Measurements from ENCODE around the gene PPTC7. TPM values are rescaled to one million over a fixed set of nuclear protein-coding genes. Genes with fewer than 3 reads are reported as not detected.
"Not testable (repeated sequence)": the region's sequence is repeated elsewhere in the genome, so short reads cannot be mapped to it uniquely, and the experiment has no call there.

PPTC7 gene
- total and polyA plus RNA-seq, 4 donors: 5.6 to 15.7 (median 8.3) TPM

DNA sequence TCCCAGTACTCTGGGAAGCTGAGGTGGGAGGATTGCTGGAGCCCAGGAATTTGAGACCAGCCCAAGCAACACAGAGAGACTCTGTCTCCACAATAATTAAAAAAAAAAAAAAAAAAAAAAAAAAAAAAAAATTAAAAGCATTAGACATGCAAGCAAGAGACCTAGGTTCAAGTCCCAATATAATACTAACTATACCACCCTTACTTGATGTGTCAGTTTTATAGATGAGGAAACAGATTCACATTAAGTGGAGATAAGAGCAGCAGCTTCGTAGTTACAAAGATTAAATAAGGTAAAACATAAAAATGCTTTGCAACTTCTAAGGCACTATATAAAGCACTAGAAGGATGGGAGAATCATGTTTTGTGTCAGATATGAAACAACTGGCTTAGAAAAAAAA, 9.1 kb downstream of the PPTC7 start:
- TF ChIP-seq REST (IDR thresholded peaks at IDR 0.05) (no peak), JUND (IDR thresholded peaks at IDR 0.05) (no peak)
- no peak overlapping the region for H3K9ac ChIP-seq (ENCODE audit: low read depth in 1 of 2, low read length in 2 of 2)
- no peak for DNase-seq (ENCODE audit: low spot score)
- H3K4me1 ChIP-seq (ENCODE audit: control insufficient read depth in 4 of 4, insufficient read depth in 4 of 4, low read length in 3 of 4): peaks cover 13 to 40% (median 34%) of the 10 kb centered on the region in 4 donors
- no peaks in the 10 kb centered on the region for H3K36me3 ChIP-seq (ENCODE audit: control insufficient read depth in 4 of 4, insufficient read depth in 3 of 4, low read depth in 1 of 4, low read length in 3 of 4)
- no peaks in the 10 kb centered on the region for H3K27me3 ChIP-seq (ENCODE audit: control insufficient read depth in 4 of 4, insufficient read depth in 4 of 4, low read length in 3 of 4)
- no peak overlapping the region for H3K27ac ChIP-seq (ENCODE audit: low read depth in 1 of 2, low read length in 2 of 2)
- no peak overlapping the region for H3K4me3 ChIP-seq (ENCODE audit: low read depth in 1 of 3, low read length in 3 of 3)
- 60% methylated on average over 1 of the region's 1 CpG for WGBS
- peaks cover 0 to 2% (median 0%) of the 10 kb centered on the region in 4 donors for H3K9me3 ChIP-seq (ENCODE audit: control insufficient read depth in 4 of 4, low read length in 3 of 4)

DNA sequence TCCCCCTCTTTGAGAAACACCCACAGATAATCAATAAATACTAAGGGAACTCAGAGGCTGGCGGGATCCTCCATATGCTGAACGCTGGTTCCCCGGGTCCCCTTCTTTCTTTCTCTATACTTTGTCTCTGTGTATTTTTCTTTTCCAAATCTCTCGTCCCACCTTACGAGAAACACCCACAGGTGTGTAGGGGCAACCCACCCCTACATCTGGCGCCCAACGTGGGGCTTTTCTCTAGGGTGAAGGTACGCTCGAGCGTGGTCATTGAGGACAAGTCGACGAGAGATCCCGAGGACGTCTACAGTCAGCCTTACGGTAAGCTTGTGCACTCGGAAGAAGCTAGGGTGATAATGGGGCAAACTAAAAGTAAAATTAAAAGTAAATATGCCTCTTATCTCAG, 12.3 kb downstream of the PPTC7 start:
- not testable (repeated sequence) for H3K4me3 ChIP-seq (ENCODE audit: low read depth in 1 of 3, low read length in 3 of 3); H3K27ac ChIP-seq (ENCODE audit: low read depth in 1 of 2, low read length in 2 of 2); H3K36me3 ChIP-seq (ENCODE audit: control insufficient read depth in 4 of 4, insufficient read depth in 3 of 4, low read depth in 1 of 4, low read length in 3 of 4); DNase-seq (ENCODE audit: low spot score); H3K9me3 ChIP-seq (ENCODE audit: control insufficient read depth in 4 of 4, low read length in 3 of 4); H3K9ac ChIP-seq (ENCODE audit: low read depth in 1 of 2, low read length in 2 of 2); H3K27me3 ChIP-seq (ENCODE audit: control insufficient read depth in 4 of 4, insufficient read depth in 4 of 4, low read length in 3 of 4)
- WGBS: 97% methylated on average over 16 of the region's 16 CpGs
- peaks cover 7 to 35% (median 32%) of the 10 kb centered on the region in 4 donors for H3K4me1 ChIP-seq (ENCODE audit: control insufficient read depth in 4 of 4, insufficient read depth in 4 of 4, low read length in 3 of 4)

DNA sequence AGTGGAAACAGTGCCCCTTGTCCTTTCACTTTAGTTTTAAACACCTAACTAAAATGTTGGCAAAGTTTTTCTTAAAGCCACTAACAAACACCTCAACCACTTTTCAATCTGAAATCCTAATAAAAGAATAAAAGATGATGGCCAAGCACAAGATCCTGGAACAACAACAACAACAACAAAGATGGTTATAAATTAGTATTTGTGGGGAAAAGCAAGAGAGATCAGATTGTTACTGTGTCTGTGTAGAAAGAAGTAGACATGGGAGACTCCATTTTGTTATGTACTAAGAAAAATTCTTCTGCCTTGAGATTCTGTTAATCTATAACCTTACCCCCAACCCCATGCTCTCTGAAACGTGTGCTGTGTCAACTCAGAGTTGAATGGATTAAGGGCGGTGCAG, 13.3 kb downstream of the PPTC7 start:
- not testable (repeated sequence) for H3K27me3 ChIP-seq (ENCODE audit: control insufficient read depth in 4 of 4, insufficient read depth in 4 of 4, low read length in 3 of 4); H3K4me3 ChIP-seq (ENCODE audit: low read depth in 1 of 3, low read length in 3 of 3); H3K9ac ChIP-seq (ENCODE audit: low read depth in 1 of 2, low read length in 2 of 2); H3K27ac ChIP-seq (ENCODE audit: low read depth in 1 of 2, low read length in 2 of 2); H3K36me3 ChIP-seq (ENCODE audit: control insufficient read depth in 4 of 4, insufficient read depth in 3 of 4, low read depth in 1 of 4, low read length in 3 of 4); DNase-seq (ENCODE audit: low spot score); H3K9me3 ChIP-seq (ENCODE audit: control insufficient read depth in 4 of 4, low read length in 3 of 4)
- WGBS: no CpG with 5 or more reads among the region's 2 CpGs
- H3K4me1 ChIP-seq (ENCODE audit: control insufficient read depth in 4 of 4, insufficient read depth in 4 of 4, low read length in 3 of 4): peaks cover 7 to 39% (median 29%) of the 10 kb centered on the region in 4 donors

- Histone ChIP-seq H3K4me1 (ENCODE audit: control insufficient read depth in 4 of 4, insufficient read depth in 4 of 4, low read length in 3 of 4) (peaks cover 4 to 46% (median 34%) of the 10 kb centered on the region in 4 donors), H3K9me3 (ENCODE audit: control insufficient read depth in 4 of 4, low read length in 3 of 4) (peaks cover 0 to 2% (median 0%) of the 10 kb centered on the region in 4 donors), H3K4me3 (ENCODE audit: low read depth in 1 of 3, low read length in 3 of 3) (no peak overlapping the region), H3K36me3 (ENCODE audit: control insufficient read depth in 4 of 4, insufficient read depth in 3 of 4, low read depth in 1 of 4, low read length in 3 of 4) (no peaks in the 10 kb centered on the region), H3K9ac (ENCODE audit: low read depth in 1 of 2, low read length in 2 of 2) (no peak overlapping the region), H3K27ac (ENCODE audit: low read depth in 1 of 2, low read length in 2 of 2) (no peak overlapping the region), H3K27me3 (ENCODE audit: control insufficient read depth in 4 of 4, insufficient read depth in 4 of 4, low read length in 3 of 4) (no peaks in the 10 kb centered on the region)
- no peak for DNase-seq (ENCODE audit: low spot score)
- TF ChIP-seq TAF1 (conservative IDR thresholded peaks at IDR 0.05) (no peak), EGR1 (IDR thresholded peaks at IDR 0.05; ENCODE audit: low read depth in 2 of 2) (no peak), HNF4A (conservative IDR thresholded peaks at IDR 0.05) (no peak), GABPA (IDR thresholded peaks at IDR 0.05 in 1 of 2, conservative IDR thresholded peaks at IDR 0.05 in 1 of 2) (no peak), RAD21 (IDR thresholded peaks at IDR 0.05) (no peak), RXRA (IDR thresholded peaks at IDR 0.05) (no peak), FOXA2 (IDR thresholded peaks at IDR 0.05) (no peak), HNF4G (IDR thresholded peaks at IDR 0.05) (no peak), NR2F2 (IDR thresholded peaks at IDR 0.05) (no peak), JUND (IDR thresholded peaks at IDR 0.05) (no peak), SP1 (IDR thresholded peaks at IDR 0.05) (no peak), FOXA1 (IDR thresholded peaks at IDR 0.05) (no peak)
- TF ChIP-seq, protein P1, sequence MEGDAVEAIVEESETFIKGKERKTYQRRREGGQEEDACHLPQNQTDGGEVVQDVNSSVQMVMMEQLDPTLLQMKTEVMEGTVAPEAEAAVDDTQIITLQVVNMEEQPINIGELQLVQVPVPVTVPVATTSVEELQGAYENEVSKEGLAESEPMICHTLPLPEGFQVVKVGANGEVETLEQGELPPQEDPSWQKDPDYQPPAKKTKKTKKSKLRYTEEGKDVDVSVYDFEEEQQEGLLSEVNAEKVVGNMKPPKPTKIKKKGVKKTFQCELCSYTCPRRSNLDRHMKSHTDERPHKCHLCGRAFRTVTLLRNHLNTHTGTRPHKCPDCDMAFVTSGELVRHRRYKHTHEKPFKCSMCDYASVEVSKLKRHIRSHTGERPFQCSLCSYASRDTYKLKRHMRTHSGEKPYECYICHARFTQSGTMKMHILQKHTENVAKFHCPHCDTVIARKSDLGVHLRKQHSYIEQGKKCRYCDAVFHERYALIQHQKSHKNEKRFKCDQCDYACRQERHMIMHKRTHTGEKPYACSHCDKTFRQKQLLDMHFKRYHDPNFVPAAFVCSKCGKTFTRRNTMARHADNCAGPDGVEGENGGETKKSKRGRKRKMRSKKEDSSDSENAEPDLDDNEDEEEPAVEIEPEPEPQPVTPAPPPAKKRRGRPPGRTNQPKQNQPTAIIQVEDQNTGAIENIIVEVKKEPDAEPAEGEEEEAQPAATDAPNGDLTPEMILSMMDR (IDR thresholded peaks at IDR 0.05; ENCODE audit: low read depth, low read length, missing input control): no peak
- TF ChIP-seq, protein P2, sequence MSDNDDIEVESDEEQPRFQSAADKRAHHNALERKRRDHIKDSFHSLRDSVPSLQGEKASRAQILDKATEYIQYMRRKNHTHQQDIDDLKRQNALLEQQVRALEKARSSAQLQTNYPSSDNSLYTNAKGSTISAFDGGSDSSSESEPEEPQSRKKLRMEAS (IDR thresholded peaks at IDR 0.05): no peak
- TF ChIP-seq, protein P3, sequence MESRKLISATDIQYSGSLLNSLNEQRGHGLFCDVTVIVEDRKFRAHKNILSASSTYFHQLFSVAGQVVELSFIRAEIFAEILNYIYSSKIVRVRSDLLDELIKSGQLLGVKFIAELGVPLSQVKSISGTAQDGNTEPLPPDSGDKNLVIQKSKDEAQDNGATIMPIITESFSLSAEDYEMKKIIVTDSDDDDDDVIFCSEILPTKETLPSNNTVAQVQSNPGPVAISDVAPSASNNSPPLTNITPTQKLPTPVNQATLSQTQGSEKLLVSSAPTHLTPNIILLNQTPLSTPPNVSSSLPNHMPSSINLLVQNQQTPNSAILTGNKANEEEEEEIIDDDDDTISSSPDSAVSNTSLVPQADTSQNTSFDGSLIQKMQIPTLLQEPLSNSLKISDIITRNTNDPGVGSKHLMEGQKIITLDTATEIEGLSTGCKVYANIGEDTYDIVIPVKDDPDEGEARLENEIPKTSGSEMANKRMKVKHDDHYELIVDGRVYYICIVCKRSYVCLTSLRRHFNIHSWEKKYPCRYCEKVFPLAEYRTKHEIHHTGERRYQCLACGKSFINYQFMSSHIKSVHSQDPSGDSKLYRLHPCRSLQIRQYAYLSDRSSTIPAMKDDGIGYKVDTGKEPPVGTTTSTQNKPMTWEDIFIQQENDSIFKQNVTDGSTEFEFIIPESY (IDR thresholded peaks at IDR 0.05): no peak
- WGBS: 97% methylated on average over 6 of the region's 6 CpGs
Observed at GRCh38 chr12:110568752-110569151, 14.4 kb downstream of the PPTC7 start.

All from liver (tissue), 9 donors.